GM23338 (cell line): Measurements from ENCODE around the gene NOD1. TPM values are rescaled to one million over a fixed set of nuclear protein-coding genes. Genes with fewer than 3 reads are reported as not detected.

Source experiments
- ATAC-seq: fragments of 200-7000 bp; cut with Tn5 transposase; 3 replicates; pipeline ENCODE4 v1.9.1; 2020
- DNase-seq: peaks from one replicate; pipeline ENCODE4 v3.0.0-alpha.2; 2015; ENCODE audit warnings: low spot score
- H2AFZ ChIP-seq: fragments of 200-600 bp; sonication (generic); 2 replicates; pipeline ENCODE4 v1.8.0; 2016; ENCODE audit warnings: antibody characterized with exemption, mild to moderate bottlenecking, moderate library complexity
- H3F3A ChIP-seq: fragments of 200-600 bp; sonication (generic); replicated peaks from 2 replicates; pipeline ENCODE4 v1.8.0; 2017; ENCODE audit warnings: antibody characterized with exemption, mixed run types, low read depth
- H3K27ac ChIP-seq: fragments of 200-600 bp; sonication (generic); 2 replicates; pipeline ENCODE4 v1.6.1; 2016; ENCODE audit warnings: low read depth
- H3K27me3 ChIP-seq: fragments of 200-600 bp; sonication (generic); 2 replicates; pipeline ENCODE4 v1.8.0; 2016; ENCODE audit warnings: mild to moderate bottlenecking, mixed run types, moderate library complexity; ENCODE audit not compliant: insufficient read depth
- H3K36me3 ChIP-seq: fragments of 200-600 bp; sonication (generic); 2 replicates; pipeline ENCODE4 v1.8.0; 2016; ENCODE audit warnings: mild to moderate bottlenecking; ENCODE audit not compliant: insufficient read depth
- H3K4me1 ChIP-seq: fragments of 200-600 bp; sonication (generic); 2 replicates; pipeline ENCODE4 v1.8.0; 2016; ENCODE audit warnings: mild to moderate bottlenecking, moderate library complexity; ENCODE audit not compliant: insufficient read depth
- H3K4me2 ChIP-seq: fragments of 200-600 bp; sonication (generic); 2 replicates; pipeline ENCODE4 v1.7.1; 2017; ENCODE audit warnings: mixed run types
- H3K4me3 ChIP-seq: fragments of 200-600 bp; sonication (generic); 2 replicates; pipeline ENCODE4 v1.6.1; 2016; ENCODE audit warnings: mixed run types
- H3K79me2 ChIP-seq: fragments of 200-600 bp; sonication (generic); replicated peaks from 2 replicates; pipeline ENCODE4 v1.8.0; 2017; ENCODE audit warnings: mild to moderate bottlenecking; ENCODE audit not compliant: insufficient read depth
- H3K9me2 ChIP-seq: fragments of 200-600 bp; sonication (generic); 2 replicates; pipeline ENCODE4 v1.8.0; 2017; ENCODE audit not compliant: insufficient read depth
- H4K20me1 ChIP-seq: fragments of 200-600 bp; sonication (generic); replicated peaks from 2 replicates; pipeline ENCODE4 v1.8.0; 2017; ENCODE audit warnings: mild to moderate bottlenecking; ENCODE audit not compliant: insufficient read depth
- H3K27ac Mint-ChIP-seq: 2 replicates; pipeline ENCODE4 v1.8.0; 2020; ENCODE audit warnings: inconsistent platforms, mild to moderate bottlenecking, moderate library complexity, mixed read lengths
- H3K27me3 Mint-ChIP-seq: 3 replicates; pipeline ENCODE4 v1.8.0; 2022; ENCODE audit warnings: low read depth, mild to moderate bottlenecking, moderate library complexity, mixed read lengths, inconsistent platforms; ENCODE audit not compliant: insufficient read depth, poor library complexity
- H3K36me3 Mint-ChIP-seq: 3 replicates; pipeline ENCODE4 v1.8.0; 2021; ENCODE audit warnings: low read depth, mild to moderate bottlenecking, inconsistent platforms, moderate library complexity, mixed read lengths
- H3K4me1 Mint-ChIP-seq: 3 replicates; pipeline ENCODE4 v1.8.0; 2020; ENCODE audit warnings: mild to moderate bottlenecking, inconsistent platforms, mixed read lengths
- H3K4me3 Mint-ChIP-seq: 3 replicates; pipeline ENCODE4 v1.8.0; 2021; ENCODE audit warnings: moderate library complexity, mild to moderate bottlenecking, inconsistent platforms, mixed read lengths
- H3K9me3 Mint-ChIP-seq: 3 replicates; pipeline ENCODE4 v1.8.0; 2020; ENCODE audit warnings: moderate library complexity, mild to moderate bottlenecking, inconsistent platforms, mixed read lengths
- CREB1 ChIP-seq: fragments of 250-450 bp; sonication (Bioruptor Pico); IDR thresholded peaks from 2 replicates; pipeline ENCODE4 v1.5.0; 2020; ENCODE audit warnings: low read depth, mild to moderate bottlenecking, moderate library complexity
- EZH2 ChIP-seq: fragments of 200-600 bp; sonication (generic); IDR thresholded peaks from one replicate; pipeline ENCODE4 v1.8.0; 2017; ENCODE audit warnings: antibody characterized with exemption, mild to moderate bottlenecking, low read depth; ENCODE audit not compliant: unreplicated experiment
- EZH2phosphoT487 ChIP-seq: fragments of 200-600 bp; sonication (generic); IDR thresholded peaks from one replicate; pipeline ENCODE4 v1.8.1; 2018; ENCODE audit warnings: antibody characterized with exemption; ENCODE audit not compliant: unreplicated experiment
- JUNB ChIP-seq: IDR thresholded peaks from one replicate; pipeline ENCODE4 v1.6.1; 2016; ENCODE audit warnings: antibody characterized with exemption; ENCODE audit not compliant: unreplicated experiment
- NANOG ChIP-seq: IDR thresholded peaks from 2 replicates; pipeline ENCODE4 v1.6.1; 2016; ENCODE audit warnings: antibody characterized with exemption, borderline replicate concordance
- POLR2AphosphoS5 ChIP-seq: IDR thresholded peaks from 2 replicates; pipeline ENCODE4 v1.6.1; 2016; ENCODE audit warnings: antibody characterized with exemption, low read depth
- STAT1 ChIP-seq: IDR thresholded peaks from one replicate; pipeline ENCODE4 v1.6.1; 2016; ENCODE audit warnings: antibody characterized with exemption; ENCODE audit not compliant: unreplicated experiment
- ZNF114 ChIP-seq: fragments of 250-450 bp; sonication (Bioruptor Pico); IDR thresholded peaks from 2 replicates; pipeline ENCODE4 v1.5.0; 2020; ENCODE audit warnings: mild to moderate bottlenecking, moderate library complexity
- ZNF331 ChIP-seq: fragments of 250-450 bp; sonication (Bioruptor Pico); IDR thresholded peaks from 2 replicates; pipeline ENCODE4 v1.5.0; 2020; ENCODE audit warnings: low read depth, mild to moderate bottlenecking, moderate library complexity
- polyA plus RNA-seq: library from polyadenylated mRNA; unstranded; fragments of >200 nt; fragmentation: Nextera tagmentation; extraction: Ambion mirVana; gene quantifications from 2 replicates; pipeline ENCODE4 v1.2.1, GENCODE V29; 2016
- total RNA-seq: library from RNA; depleted of rRNA; stranded (reverse); fragments of >200 nt; shearing (Covaris generic); gene quantifications from 2 replicates; pipeline ENCODE4 v1.2.3, GENCODE V29; 2014
- TF ChIP-seq, protein P1 (sequence below): IDR thresholded peaks from one replicate; pipeline ENCODE4 v1.6.1; 2018; ENCODE audit warnings: antibody characterized with exemption; ENCODE audit not compliant: unreplicated experiment
- TF ChIP-seq, protein P2 (sequence below): IDR thresholded peaks from 2 replicates; pipeline ENCODE4 v1.6.1; 2016; ENCODE audit warnings: antibody characterized with exemption
- TF ChIP-seq, protein P3 (sequence below), 2 experiments: fragments of 200-600 bp in 1 of 2; sonication (generic) in 1 of 2; conservative IDR thresholded peaks; 2 replicates each; pipeline versions ENCODE4 v1.5.1 to v1.6.1; 2016 to 2017; ENCODE audit warnings: antibody characterized with exemption in 2 of 2, low read depth in 2 of 2, mild to moderate bottlenecking in 2 of 2, moderate library complexity in 1 of 2
- TF ChIP-seq, protein P4 (sequence below): fragments of 250-450 bp; sonication (Bioruptor Pico); IDR thresholded peaks from 2 replicates; pipeline ENCODE4 v1.5.0; 2020; ENCODE audit warnings: mild to moderate bottlenecking, moderate library complexity

NOD1 gene
- total and polyA plus RNA-seq, 2 experiments from 2014 or later = 2.1 to 7.3 TPM

DNA sequence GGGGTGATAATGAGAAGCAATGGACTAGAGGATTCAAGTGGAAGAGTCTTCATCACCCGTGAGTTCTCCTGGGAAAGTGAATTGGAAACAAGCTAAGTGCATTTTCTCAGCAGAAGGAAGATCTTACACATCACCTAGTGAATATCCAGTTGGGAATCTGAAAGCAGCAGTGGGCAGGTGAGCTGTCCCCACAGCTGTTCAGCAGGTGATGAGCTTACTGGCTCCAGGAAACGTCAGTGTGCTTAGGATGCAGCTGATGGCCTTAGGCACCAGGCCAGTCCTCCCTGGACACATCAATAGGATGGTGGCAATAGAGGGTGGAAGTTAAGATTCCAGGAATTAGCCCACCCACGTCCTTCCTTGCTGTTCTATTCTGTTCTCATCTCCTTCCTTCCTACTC, 66.7 kb downstream of the NOD1 start:
- H3K27ac Mint-ChIP-seq = no peak overlapping the region

More for the DNA sequence above, 66.7 kb downstream of the NOD1 start:
- ATAC-seq (no peak), DNase-seq (no peak)
- H3F3A ChIP-seq = no peaks in the 10 kb centered on the region
- no peak overlapping the region for H2AFZ ChIP-seq
- Mint-ChIP-seq H3K4me3 (no peak overlapping the region), H3K4me1 (0 out of 3 replicates have a peak, but pooled peaks cover 2% of the 10 kb centered on the region), H3K27me3 (peaks cover 2% of the 10 kb centered on the region), H3K9me3 (peaks cover 14% of the 10 kb centered on the region), H3K36me3 (peaks cover 13% of the 10 kb centered on the region)
- H3K27ac ChIP-seq = no peak overlapping the region
- H4K20me1 ChIP-seq = no peaks in the 10 kb centered on the region
- no peaks in the 10 kb centered on the region for H3K27me3 ChIP-seq
- no peak overlapping the region for H3K4me2 ChIP-seq
- peaks cover 4% of the 10 kb centered on the region; the same call in 1 of the 2 replicates for H3K36me3 ChIP-seq
- no peak overlapping the region for H3K4me3 ChIP-seq
- TF ChIP-seq STAT1 (no peak), JUNB (no peak), ZNF114 (no peak), ZNF331 (no peak), POLR2AphosphoS5 (no peak), EZH2phosphoT487 (no peak), NANOG (no peak), CREB1 (CRISPR knock-in tag) (no peak), EZH2 (no peak)
- TF ChIP-seq, protein P1, sequence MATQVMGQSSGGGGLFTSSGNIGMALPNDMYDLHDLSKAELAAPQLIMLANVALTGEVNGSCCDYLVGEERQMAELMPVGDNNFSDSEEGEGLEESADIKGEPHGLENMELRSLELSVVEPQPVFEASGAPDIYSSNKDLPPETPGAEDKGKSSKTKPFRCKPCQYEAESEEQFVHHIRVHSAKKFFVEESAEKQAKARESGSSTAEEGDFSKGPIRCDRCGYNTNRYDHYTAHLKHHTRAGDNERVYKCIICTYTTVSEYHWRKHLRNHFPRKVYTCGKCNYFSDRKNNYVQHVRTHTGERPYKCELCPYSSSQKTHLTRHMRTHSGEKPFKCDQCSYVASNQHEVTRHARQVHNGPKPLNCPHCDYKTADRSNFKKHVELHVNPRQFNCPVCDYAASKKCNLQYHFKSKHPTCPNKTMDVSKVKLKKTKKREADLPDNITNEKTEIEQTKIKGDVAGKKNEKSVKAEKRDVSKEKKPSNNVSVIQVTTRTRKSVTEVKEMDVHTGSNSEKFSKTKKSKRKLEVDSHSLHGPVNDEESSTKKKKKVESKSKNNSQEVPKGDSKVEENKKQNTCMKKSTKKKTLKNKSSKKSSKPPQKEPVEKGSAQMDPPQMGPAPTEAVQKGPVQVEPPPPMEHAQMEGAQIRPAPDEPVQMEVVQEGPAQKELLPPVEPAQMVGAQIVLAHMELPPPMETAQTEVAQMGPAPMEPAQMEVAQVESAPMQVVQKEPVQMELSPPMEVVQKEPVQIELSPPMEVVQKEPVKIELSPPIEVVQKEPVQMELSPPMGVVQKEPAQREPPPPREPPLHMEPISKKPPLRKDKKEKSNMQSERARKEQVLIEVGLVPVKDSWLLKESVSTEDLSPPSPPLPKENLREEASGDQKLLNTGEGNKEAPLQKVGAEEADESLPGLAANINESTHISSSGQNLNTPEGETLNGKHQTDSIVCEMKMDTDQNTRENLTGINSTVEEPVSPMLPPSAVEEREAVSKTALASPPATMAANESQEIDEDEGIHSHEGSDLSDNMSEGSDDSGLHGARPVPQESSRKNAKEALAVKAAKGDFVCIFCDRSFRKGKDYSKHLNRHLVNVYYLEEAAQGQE = no peak
- TF ChIP-seq, protein P2, sequence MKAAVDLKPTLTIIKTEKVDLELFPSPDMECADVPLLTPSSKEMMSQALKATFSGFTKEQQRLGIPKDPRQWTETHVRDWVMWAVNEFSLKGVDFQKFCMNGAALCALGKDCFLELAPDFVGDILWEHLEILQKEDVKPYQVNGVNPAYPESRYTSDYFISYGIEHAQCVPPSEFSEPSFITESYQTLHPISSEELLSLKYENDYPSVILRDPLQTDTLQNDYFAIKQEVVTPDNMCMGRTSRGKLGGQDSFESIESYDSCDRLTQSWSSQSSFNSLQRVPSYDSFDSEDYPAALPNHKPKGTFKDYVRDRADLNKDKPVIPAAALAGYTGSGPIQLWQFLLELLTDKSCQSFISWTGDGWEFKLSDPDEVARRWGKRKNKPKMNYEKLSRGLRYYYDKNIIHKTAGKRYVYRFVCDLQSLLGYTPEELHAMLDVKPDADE = no peak
- TF ChIP-seq, protein P3, sequence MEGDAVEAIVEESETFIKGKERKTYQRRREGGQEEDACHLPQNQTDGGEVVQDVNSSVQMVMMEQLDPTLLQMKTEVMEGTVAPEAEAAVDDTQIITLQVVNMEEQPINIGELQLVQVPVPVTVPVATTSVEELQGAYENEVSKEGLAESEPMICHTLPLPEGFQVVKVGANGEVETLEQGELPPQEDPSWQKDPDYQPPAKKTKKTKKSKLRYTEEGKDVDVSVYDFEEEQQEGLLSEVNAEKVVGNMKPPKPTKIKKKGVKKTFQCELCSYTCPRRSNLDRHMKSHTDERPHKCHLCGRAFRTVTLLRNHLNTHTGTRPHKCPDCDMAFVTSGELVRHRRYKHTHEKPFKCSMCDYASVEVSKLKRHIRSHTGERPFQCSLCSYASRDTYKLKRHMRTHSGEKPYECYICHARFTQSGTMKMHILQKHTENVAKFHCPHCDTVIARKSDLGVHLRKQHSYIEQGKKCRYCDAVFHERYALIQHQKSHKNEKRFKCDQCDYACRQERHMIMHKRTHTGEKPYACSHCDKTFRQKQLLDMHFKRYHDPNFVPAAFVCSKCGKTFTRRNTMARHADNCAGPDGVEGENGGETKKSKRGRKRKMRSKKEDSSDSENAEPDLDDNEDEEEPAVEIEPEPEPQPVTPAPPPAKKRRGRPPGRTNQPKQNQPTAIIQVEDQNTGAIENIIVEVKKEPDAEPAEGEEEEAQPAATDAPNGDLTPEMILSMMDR (conservative IDR thresholded peaks at IDR 0.05; ENCODE audit: low read depth in 2 of 2) = no peak
- TF ChIP-seq, protein P4, sequence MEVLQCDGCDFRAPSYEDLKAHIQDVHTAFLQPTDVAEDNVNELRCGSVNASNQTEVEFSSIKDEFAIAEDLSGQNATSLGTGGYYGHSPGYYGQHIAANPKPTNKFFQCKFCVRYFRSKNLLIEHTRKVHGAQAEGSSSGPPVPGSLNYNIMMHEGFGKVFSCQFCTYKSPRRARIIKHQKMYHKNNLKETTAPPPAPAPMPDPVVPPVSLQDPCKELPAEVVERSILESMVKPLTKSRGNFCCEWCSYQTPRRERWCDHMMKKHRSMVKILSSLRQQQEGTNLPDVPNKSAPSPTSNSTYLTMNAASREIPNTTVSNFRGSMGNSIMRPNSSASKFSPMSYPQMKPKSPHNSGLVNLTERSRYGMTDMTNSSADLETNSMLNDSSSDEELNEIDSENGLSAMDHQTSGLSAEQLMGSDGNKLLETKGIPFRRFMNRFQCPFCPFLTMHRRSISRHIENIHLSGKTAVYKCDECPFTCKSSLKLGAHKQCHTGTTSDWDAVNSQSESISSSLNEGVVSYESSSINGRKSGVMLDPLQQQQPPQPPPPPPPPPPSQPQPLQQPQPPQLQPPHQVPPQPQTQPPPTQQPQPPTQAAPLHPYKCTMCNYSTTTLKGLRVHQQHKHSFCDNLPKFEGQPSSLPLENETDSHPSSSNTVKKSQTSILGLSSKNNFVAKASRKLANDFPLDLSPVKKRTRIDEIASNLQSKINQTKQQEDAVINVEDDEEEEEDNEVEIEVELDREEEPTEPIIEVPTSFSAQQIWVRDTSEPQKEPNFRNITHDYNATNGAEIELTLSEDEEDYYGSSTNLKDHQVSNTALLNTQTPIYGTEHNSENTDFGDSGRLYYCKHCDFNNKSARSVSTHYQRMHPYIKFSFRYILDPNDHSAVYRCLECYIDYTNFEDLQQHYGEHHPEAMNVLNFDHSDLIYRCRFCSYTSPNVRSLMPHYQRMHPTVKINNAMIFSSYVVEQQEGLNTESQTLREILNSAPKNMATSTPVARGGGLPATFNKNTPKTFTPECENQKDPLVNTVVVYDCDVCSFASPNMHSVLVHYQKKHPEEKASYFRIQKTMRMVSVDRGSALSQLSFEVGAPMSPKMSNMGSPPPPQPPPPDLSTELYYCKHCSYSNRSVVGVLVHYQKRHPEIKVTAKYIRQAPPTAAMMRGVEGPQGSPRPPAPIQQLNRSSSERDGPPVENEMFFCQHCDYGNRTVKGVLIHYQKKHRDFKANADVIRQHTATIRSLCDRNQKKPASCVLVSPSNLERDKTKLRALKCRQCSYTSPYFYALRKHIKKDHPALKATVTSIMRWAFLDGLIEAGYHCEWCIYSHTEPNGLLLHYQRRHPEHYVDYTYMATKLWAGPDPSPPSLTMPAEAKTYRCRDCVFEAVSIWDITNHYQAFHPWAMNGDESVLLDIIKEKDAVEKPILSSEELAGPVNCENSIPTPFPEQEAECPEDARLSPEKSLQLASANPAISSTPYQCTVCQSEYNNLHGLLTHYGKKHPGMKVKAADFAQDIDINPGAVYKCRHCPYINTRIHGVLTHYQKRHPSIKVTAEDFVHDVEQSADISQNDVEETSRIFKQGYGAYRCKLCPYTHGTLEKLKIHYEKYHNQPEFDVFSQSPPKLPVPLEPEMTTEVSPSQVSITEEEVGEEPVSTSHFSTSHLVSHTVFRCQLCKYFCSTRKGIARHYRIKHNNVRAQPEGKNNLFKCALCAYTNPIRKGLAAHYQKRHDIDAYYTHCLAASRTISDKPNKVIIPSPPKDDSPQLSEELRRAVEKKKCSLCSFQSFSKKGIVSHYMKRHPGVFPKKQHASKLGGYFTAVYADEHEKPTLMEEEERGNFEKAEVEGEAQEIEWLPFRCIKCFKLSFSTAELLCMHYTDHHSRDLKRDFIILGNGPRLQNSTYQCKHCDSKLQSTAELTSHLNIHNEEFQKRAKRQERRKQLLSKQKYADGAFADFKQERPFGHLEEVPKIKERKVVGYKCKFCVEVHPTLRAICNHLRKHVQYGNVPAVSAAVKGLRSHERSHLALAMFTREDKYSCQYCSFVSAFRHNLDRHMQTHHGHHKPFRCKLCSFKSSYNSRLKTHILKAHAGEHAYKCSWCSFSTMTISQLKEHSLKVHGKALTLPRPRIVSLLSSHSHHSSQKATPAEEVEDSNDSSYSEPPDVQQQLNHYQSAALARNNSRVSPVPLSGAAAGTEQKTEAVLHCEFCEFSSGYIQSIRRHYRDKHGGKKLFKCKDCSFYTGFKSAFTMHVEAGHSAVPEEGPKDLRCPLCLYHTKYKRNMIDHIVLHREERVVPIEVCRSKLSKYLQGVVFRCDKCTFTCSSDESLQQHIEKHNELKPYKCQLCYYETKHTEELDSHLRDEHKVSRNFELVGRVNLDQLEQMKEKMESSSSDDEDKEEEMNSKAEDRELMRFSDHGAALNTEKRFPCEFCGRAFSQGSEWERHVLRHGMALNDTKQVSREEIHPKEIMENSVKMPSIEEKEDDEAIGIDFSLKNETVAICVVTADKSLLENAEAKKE (CRISPR knock-in tag) = no peak
- H3K4me1 ChIP-seq = no peaks in the 10 kb centered on the region
- H3K79me2 ChIP-seq = no peaks in the 10 kb centered on the region
- H3K9me2 ChIP-seq = no peaks in the 10 kb centered on the region
